Upper lobe of right lung (tissue), 1 donor: ENCODE data around the gene TMEM135. TPM values are rescaled to one million over a fixed set of nuclear protein-coding genes. Genes with fewer than 3 reads are reported as not detected.
A peak's percentile ranks its signal among the peaks of the same experiment; 100 is the strongest.

Source experiments
- ATAC-seq: fragments of 200-7000 bp; cut with Tn5 transposase; one replicate; pipeline ENCODE4 v1.9.1; 2020; ENCODE audit warnings: mild to moderate bottlenecking, moderate library complexity
- DNase-seq: peaks from one replicate; pipeline ENCODE4 v3.0.0-alpha.2; 2020
- H3K27ac ChIP-seq: fragments of 200-600 bp; one replicate; pipeline ENCODE4 v1.8.0; 2022
- H3K27me3 ChIP-seq: fragments of 200-600 bp; one replicate; pipeline ENCODE4 v1.8.0; 2022; ENCODE audit warnings: mild to moderate bottlenecking
- H3K36me3 ChIP-seq: fragments of 200-600 bp; one replicate; pipeline ENCODE4 v1.8.0; 2022
- H3K4me1 ChIP-seq: fragments of 200-600 bp; one replicate; pipeline ENCODE4 v1.8.0; 2022
- H3K4me3 ChIP-seq: fragments of 200-600 bp; one replicate; pipeline ENCODE4 v1.8.0; 2022; ENCODE audit warnings: mild to moderate bottlenecking
- H3K9me3 ChIP-seq: fragments of 200-600 bp; one replicate; pipeline ENCODE4 v1.8.0; 2022
- intact Hi-C: fragments of 100-400 bp; cut with DNase I; formaldehyde crosslinking; loops from one replicate; pipeline ENCODE4 v1.11.0; 2022
- total RNA-seq: library from RNA; stranded (reverse); fragmentation: NEBNext Ultra II Directional; extraction: Animal tissue kit (Norgen Biotek cat#: 25700); gene quantifications from one replicate; pipeline ENCODE4 v1.2.1, GENCODE V29; 2021
- TF ChIP-seq, protein P1 (sequence below): fragments of 200-600 bp; IDR thresholded peaks from one replicate; pipeline ENCODE4 v1.8.0; 2022; ENCODE audit warnings: antibody characterized with exemption
- donor health status: DM: no; HTN: yes; CAD: no; lungs with severe emphysema.

Gene TMEM135
- total RNA-seq, 1 donor from 2014 or later: 24.5 TPM

DNA sequence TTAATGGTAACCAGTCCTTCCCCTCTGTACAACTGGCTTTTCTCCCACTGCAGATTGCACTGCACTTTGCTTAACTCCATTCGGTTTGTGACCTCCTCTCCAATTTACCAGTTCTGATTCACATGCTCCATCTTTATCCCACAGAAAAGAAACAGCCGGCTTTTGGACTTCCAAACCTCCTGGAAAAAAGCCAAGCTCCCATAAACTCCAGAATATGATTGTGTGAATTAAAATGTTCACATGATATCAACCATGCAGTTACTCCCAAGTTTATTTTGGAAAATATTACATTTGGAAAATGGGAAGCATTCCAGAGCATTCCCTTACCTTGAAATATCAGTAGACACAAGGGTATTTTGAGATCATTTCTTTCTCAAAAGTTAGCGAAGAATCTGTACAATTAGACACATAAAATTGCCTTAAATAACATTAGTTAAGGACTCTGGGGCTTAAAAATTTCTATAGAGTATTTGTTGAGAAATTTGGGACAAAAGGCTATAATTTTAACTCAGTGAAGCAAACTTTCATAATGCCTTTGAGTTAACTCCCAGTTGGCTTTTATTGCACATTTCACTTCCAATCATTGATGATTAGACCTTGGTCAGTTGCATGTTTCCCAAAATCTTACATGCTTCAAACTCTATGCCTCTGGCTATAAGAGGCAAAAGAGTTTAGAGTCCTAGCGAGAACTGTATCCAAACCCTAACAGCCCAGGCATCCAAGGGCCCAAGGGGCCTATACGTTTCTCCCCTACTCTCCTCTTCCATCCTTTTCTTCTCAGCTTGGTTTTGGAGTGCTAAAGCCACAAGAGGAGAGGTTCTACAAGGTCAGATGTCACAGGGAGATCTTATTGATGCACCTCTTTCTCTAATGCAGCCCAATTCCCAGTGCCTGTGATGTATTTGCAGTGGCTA, 23.6 kb upstream of the TMEM135 start:
- H3K4me1 ChIP-seq: no peaks in the 10 kb centered on the region

DNA sequence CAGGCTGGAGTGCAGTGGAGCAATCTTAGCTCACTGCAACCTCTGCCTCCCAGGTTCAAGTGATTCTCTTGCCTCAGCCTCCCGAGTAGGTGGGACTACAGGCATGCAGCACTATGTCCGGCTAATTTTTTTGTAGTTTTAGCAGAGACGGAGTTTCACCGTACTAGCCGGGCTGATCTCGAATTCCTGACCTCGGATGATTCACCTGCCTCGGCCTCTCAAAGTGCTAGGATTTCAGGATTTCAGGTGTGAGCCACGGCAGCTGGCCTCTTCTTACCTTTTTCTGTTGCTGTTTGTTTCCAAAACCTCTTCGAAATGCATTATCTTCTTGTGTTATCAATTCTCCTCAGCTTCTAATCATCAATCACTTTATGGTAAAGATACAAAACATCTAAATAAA, 22.1 kb upstream of the TMEM135 start:
- DNase-seq (no peak), ATAC-seq (no peak)
- TF ChIP-seq, protein P1, sequence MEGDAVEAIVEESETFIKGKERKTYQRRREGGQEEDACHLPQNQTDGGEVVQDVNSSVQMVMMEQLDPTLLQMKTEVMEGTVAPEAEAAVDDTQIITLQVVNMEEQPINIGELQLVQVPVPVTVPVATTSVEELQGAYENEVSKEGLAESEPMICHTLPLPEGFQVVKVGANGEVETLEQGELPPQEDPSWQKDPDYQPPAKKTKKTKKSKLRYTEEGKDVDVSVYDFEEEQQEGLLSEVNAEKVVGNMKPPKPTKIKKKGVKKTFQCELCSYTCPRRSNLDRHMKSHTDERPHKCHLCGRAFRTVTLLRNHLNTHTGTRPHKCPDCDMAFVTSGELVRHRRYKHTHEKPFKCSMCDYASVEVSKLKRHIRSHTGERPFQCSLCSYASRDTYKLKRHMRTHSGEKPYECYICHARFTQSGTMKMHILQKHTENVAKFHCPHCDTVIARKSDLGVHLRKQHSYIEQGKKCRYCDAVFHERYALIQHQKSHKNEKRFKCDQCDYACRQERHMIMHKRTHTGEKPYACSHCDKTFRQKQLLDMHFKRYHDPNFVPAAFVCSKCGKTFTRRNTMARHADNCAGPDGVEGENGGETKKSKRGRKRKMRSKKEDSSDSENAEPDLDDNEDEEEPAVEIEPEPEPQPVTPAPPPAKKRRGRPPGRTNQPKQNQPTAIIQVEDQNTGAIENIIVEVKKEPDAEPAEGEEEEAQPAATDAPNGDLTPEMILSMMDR: no peak
- no peaks in the 10 kb centered on the region for H3K27me3 ChIP-seq
- no peak overlapping the region for H3K4me3 ChIP-seq
- H3K27ac ChIP-seq: no peak overlapping the region
- intact Hi-C loops: no loop called here
- H3K36me3 ChIP-seq: no peaks in the 10 kb centered on the region
- H3K9me3 ChIP-seq: no peaks in the 10 kb centered on the region
- no peaks in the 10 kb centered on the region for H3K4me1 ChIP-seq

More for the DNA sequence above, 23.6 kb upstream of the TMEM135 start:
- ATAC-seq (no peak), DNase-seq (no peak)
- Histone ChIP-seq H3K36me3 (no peaks in the 10 kb centered on the region), H3K9me3 (no peaks in the 10 kb centered on the region), H3K27ac (no peak overlapping the region), H3K27me3 (no peaks in the 10 kb centered on the region), H3K4me3 (no peak overlapping the region)
- intact Hi-C loops: no loop called here
- TF ChIP-seq, protein P1: no peak

DNA sequence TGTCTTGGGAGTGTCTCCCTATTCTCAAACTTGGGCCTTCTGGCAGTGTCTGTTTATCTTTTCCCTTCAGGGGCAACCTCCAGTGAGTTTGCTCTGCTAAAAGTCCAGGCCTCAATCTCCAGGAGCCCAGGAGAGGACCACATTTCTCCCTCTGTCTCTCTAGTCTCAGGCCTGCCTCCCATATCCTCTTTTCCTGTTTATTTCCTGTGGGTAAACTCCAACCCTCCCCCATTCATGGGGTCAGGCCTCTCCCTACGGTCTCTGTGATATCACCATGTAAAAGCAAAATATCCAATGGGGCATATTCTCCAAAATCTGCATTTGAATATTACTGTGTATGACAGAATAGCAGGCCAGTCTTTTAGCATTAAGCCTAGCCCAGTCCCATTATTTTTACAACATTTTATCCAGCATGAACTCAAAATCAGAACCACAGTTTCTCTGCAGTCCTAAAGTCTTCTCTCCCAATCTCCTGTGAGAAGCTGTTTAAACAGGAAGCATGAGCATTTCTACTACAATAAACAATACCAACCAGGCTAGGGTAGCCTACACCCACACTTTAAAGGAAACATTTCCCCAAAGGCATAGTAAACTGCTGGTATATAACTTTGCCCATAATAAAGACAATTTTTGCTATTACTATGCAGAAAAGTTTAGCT, 18.0 kb upstream of the TMEM135 start:
- Histone ChIP-seq H3K27me3 (no peaks in the 10 kb centered on the region), H3K27ac (peak overlapping the region; percentile 43), H3K4me3 (no peak overlapping the region), H3K36me3 (no peaks in the 10 kb centered on the region), H3K9me3 (no peaks in the 10 kb centered on the region), H3K4me1 (no peaks in the 10 kb centered on the region)
- intact Hi-C loops: no loop called here
- DNase-seq (no peak), ATAC-seq (no peak)
- TF ChIP-seq, protein P1: no peak

DNA sequence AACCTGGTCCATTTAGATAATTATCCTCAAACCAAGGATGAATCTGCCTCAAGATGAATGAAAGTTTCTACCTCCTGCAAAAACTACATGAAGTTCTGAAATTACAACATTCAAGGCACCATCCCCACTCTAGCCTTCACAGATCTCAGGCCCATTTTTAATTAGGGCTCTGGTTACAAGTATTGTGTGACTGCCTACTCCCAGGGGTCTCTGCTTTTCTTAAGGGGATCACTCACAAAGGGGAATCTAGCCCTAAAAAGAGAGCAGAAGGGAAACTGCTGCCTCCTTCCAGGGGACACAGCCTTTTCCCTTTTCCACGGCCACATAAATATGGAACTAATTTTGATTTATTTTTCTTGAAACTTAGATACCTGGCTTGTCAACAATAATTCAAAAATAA, 17.4 kb upstream of the TMEM135 start:
- Histone ChIP-seq H3K36me3 (no peaks in the 10 kb centered on the region), H3K4me3 (no peak overlapping the region), H3K4me1 (no peaks in the 10 kb centered on the region), H3K27me3 (no peaks in the 10 kb centered on the region), H3K9me3 (no peaks in the 10 kb centered on the region), H3K27ac (no peak overlapping the region)
- DNase-seq: no peak
- intact Hi-C loops: no loop called here
- ATAC-seq: no peak
- TF ChIP-seq, protein P1: no peak

DNA sequence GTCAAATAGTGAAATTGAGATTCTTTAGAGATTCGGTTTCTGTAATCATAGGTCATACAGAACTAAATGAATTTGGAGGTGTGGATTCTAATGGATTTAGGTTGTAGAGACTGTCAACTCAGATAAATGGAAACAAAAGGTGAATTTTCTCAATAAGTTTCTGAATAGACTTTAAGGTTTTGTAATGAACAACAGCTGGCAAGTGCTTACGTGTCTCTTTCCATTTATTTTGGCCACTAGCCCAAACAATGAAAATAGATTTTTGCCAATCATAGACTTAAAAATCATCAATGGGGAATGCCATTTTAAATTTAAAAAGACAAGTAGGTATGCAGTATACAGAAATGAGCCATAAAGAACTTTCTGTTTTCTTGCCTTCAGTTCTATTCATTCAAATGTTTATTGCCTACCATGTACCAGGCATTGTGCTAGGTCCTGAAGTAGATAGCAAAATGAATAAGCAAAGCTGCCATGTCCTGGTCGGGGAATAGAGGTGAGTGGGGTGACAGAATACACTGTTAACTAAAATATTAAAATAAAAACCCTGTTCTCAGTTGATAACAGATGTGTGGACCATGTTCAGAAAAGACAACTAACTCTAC, 16.9 kb upstream of the TMEM135 start:
- Histone ChIP-seq H3K27me3 (no peaks in the 10 kb centered on the region), H3K27ac (no peak overlapping the region), H3K4me1 (no peaks in the 10 kb centered on the region), H3K9me3 (no peaks in the 10 kb centered on the region), H3K36me3 (no peaks in the 10 kb centered on the region), H3K4me3 (no peak overlapping the region)
- DNase-seq (no peak), ATAC-seq (no peak)
- TF ChIP-seq, protein P1: no peak
- intact Hi-C loops: no loop called here
